ENCODE data around the gene GRXCR2.
A peak's percentile ranks its signal among the peaks of the same experiment; 100 is the strongest.
"Not testable (repeated sequence)": the region's sequence is repeated elsewhere in the genome, so short reads cannot be mapped to it uniquely, and the experiment has no call there.

The GRXCR2 gene, protein sequence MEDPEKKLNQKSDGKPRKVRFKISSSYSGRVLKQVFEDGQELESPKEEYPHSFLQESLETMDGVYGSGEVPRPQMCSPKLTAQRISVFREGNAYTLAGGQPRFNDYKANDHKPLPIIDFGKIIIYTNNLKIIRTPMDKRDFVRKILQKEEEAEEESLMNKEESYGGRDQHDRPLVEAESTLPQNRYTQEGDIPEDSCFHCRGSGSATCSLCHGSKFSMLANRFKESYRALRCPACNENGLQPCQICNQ

DNA sequence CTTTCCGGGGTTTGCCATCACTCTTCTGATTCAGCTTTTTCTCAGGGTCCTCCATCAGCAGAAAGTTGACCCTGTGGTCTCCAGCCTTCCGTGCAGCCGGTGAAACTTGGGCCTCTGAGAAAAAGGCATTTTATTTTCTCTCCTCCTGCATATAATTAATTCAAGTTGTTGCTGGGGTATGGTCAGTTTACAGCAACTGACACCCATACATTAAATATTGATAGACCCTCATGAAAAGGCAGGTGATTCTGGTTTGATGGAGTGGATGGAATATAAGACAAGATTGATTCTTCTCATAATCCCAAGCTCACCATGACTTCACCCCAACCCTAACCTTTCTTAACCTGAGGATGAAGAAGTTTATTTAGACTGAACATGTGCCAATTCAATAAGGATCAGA lies at the start of gene GRXCR2:
TSS of gene GRXCR2 (minus strand) at position 101 of the 400 bp plus-strand sequence. CDS start at position 55, 46 bp downstream.
- no peak for DNase-seq (ENCODE audit: low spot score)

DNA sequence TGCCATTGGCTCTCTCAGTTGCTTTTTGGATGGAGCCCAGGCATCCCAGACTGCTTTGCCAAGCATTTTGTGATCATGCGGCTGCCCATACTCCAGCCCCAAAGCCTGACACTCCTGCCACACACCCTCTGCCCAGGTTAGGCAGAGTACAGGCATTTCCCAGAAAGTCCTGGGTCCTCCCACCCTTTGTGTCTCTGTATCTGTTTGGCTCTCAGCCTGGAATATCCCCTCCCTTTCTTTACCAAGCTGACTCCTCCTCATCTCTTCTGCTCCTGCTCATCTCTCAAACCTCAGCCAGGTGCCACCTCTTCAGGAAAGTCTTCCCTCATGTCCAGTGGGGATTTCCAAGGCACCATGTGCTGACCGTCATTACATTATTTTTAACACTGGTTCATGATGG lies 49.2 kb upstream of the GRXCR2 start:
- no peak for DNase-seq (ENCODE audit: low spot score)

DNA sequence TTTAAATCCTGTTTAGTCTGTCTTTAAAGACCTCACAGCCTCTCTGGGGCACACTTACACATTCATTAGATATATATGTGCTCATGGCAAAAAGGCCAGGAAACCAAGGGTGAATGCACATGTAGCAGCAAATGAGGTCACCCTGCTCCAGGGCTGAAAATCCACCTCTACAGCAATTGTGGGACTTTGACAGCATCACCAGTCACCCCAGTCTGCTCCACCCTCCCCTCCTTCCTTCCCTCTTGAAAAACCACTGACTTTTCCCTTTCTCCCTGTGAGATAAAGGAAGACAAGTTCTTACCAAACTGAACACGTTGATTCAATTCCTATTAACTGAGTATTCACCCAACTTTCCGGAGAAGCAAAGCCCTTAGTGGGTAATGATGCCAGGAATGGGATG lies 48.4 kb upstream of the GRXCR2 start:
- no peak for DNase-seq (ENCODE audit: low spot score)

DNA sequence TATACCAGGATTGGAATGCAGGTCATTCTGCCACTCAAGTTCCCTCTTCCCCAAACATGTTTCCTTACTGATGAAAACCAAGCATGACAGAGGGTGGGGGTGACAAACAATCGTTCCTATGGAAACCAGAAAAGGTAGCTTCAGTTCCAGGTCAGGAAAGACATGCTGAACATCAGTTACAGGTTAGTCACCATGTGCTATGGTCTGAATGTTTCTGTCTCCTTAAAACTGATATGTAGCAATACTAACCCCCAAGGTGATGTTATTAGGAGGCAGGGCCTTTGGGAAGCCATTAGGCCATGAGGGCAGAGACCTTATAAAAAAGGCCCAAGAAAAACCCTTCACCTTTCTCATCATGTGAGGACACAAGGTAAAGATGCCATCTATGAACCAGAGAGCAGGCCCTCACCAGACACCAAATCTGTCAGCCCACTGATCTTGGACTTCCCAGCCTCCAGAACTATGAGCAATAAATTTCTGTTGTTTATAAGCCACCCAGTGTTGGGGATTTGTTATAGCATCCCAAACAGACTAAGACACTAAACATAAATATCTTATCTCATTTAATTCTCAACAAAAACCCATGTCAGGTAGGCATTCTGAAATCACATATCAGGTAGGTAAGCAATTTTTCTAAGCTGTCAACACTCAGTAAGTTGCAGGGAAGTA lies 47.9 kb upstream of the GRXCR2 start:
- DNase-seq (ENCODE audit: low spot score), result no peak

DNA sequence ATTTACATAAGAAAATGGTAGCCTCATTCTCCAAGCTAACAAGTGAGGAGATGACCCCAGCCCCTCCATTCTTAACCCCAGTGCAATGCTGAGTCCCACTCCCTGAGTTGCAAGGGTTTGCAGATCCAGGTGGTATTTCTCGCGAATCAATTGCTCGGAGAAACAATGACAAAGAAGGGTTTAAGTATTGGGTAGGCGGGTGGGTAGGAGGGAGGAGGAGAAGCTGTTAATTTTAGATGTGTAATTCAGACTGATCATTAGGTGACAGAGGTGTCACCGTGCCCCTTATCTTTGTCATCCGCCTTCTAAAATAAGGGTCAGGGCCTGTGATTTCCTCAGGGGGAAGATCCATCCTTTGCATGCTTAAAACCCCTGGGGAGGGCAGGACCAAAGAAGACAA lies 46.6 kb upstream of the GRXCR2 start:
- DNase-seq (ENCODE audit: low spot score), result no peak

DNA sequence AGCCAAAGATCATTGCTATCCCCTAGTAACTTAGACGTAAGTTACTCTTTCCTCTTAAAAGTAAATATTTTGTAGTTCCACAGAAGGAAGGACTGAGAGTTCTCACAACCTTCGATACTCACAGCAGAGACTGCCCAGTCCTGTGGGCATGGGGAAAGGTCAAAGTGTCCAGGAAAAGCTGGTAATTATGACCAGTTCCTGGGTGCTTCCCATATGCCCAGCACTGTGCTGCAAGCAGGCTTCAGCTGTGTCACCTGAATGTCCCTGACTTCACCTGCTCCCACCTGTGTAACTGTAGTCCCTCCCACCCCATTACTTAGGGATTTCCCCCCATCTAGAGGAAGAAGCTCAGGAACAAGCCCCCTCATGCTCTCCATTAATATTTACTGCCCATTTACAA lies 45.6 kb upstream of the GRXCR2 start:
- DNase-seq (ENCODE audit: low spot score), result no peak

DNA sequence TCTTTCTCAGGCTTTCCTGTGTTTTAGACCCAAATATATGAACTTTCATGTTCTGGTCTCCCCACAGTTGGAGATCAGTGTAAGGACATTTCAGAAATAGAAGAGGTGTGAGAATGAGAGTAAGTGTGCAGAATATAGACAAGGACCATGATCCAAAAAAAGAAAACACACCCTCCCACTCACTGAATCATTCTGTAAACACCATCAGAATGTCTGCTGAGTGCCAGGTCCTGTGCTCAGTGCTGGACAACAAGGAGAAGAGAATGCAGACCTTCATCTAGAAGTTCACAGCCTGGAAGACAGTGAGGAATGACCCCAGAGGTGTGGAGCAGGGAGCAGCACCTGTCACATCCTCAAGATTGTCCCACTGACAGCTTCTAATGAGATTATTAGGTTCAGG lies 44.5 kb upstream of the GRXCR2 start:
- no peak for DNase-seq (ENCODE audit: low spot score)

DNA sequence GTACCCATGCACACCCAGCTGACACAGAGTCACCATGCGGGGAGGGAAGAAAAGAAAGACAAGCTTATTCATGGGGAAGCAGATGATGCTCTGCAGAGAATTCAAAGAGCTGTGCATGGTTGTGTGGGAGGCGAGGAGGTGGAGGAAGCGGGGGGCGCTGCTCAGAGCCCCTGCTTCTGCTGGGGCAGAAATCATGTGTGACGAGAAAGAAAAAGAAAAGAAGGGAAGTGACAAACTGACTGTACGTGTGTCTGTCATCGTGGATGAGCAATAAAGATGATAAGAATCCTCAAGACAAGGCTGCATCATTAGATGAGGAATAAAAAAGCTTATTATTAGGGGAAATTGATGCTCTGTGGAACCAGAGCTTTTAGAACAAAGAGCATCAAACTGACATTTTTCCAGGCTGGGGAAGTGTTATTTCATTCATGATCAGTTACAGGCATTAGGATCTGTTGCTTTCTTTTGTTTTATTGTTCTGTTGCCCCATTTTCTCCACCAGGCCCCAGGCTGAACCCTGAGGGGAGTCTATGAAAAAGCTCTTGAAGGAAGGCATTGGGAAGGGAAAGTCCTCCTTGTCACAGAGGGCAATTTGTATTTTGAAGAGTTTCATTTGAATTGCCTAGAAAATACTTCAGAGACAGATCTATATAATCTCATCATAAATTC lies 43.3 kb upstream of the GRXCR2 start:
- no peak for DNase-seq (ENCODE audit: low spot score)

DNA sequence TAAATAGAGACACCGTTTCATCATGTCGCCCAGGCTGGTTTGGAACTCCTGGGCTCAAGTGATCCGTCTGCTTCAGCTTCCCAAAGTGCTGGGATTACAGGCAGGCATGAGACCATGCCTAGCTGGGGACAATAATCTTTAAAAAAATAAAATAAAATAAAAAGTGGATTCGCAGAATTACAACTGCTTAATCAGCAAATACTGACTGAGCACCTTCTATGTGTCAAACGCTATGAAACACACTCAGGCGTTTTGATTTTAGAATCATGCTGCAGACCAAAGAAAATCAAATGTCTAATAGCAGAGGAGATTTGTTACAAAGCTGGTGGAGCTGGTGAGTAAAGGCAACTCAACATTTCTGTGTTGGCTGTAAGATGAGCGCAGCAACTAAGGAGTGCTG lies 40.9 kb upstream of the GRXCR2 start:
- DNase-seq (ENCODE audit: low spot score), result no peak

DNA sequence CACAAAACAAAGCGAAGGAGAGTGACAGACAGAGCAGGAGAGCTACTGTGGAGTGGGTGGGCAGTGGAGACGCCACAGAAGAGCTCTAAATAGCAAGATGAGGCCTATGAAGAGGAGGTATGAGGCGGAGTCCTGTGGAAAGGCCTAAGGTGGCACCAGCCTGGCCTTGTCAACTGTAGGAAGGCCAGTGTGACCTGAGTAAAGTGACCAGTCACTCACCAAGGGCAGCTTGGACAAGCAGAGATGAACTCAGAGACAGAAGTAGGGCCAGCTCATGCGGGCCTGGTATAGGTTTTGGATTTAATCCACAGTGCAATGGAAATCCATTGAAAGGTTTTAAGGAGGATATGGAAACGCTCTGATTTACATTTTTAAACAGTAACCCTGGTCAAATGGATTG lies 39.8 kb upstream of the GRXCR2 start:
- no peak for DNase-seq (ENCODE audit: low spot score)

DNA sequence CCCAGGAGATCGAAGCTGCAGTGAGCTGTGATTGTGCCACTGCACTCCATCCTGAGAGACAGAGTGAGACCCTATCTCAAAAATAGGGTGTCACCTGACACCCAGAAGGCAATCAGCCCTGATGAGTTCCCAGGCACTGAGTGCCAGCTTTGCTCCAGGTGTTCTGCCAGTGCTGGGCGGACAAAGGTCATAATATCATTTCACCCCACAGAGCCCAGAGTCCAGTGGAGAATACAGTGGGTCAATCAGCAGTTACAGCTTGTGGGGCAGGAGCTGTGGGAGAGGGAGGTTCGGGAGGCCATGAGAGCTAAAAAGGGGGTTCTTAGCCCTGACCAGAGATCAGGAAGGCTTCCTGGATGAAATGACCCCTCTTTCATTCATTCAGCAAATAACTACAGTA lies 39.2 kb upstream of the GRXCR2 start:
- no peak for DNase-seq (ENCODE audit: low spot score)

DNA sequence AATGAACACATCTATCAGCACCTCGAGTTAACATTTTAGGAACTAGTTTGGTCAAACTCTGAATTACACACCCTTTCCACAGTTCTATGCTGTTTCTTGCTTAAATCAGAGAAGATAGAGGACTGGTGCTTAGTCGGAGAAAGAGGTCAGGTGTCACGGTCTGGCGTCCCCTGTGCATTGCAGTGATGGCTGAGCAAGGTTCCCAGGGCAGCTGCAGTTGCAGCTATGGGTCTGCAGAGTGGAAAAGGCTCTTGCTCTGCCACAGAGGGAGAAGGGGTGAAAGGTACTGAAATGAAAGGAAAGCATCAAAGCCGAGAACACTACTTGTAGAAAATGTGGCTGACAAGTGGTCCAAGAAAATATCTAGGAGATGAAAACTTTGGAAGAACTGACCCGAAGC lies 38.4 kb upstream of the GRXCR2 start:
- DNase-seq (ENCODE audit: low spot score), result no peak

DNA sequence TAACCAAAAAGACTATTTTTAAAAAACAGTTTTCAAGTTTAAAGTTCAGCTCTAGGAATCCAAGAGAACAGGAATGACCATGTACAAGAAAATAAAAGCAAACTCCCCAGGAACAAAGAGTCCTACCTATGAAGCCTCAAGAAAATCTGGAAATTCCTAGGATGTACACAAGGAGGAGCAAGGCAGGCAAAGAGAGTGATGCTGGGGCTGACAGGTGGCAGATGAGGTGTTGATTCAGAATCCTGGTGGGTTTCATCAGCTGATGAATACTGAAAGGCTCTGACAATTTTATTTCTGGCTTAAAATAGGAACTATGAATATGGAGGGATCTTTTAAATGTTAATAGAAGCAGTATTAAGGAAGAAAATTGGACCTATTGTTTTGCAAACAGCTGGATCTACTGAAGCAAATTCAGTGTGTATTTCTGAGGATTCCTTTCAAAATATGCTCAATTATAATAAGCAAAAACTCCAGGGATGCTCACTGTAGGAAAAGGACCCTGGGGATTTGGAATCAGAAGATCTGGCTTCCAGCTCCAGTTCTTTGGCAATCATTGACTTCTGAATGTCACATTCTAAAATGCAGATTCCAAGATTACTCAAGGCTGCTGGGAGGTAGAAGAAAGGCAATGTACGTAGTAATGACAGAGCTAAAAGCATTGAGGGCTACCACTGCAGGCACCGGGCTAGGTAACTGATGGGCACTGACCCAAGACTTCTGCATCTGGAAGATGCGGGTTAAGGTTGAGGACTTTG lies 35.6 kb upstream of the GRXCR2 start:
- DNase-seq (ENCODE audit: low spot score), result no peak

DNA sequence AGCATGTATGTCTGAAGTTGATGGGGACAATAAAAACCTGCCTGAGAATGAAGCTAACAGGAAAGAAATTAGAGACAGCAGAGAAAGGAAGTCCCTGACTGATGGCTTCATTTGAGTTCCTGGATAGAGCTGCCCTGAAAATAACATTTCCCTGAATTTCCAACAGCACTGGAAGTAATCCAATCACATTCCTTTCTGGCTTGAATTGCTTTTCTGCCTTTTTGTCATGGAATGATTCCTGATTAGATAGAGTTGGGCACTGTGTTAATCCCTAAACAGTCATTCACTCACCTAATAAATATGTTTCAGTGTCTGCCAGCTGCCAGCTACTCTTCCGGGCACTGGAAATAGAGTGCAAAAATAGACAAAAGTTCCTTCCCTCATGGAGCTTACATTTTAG lies 33.6 kb upstream of the GRXCR2 start:
- no peak for DNase-seq (ENCODE audit: low spot score)

DNA sequence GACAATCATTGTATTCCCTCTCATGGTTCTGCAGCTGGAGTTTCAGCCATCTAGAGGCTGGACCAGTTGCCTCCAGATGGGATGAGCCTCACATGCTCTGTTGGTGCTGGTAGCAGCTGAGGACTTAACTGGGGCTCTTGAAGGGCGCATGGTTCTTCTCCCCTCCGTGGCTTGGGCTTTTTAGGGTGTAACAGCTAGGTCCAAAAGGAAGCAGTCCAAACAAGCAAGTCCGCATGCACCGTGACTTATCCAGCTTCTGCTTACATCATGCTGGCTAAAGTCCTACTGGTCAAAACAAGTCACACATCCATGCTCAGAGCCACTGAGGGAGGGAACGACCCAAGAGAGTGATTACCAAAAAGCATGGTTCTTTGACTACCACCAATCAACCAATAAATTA lies 31.9 kb upstream of the GRXCR2 start:
- DNase-seq (ENCODE audit: low spot score), result no peak

DNA sequence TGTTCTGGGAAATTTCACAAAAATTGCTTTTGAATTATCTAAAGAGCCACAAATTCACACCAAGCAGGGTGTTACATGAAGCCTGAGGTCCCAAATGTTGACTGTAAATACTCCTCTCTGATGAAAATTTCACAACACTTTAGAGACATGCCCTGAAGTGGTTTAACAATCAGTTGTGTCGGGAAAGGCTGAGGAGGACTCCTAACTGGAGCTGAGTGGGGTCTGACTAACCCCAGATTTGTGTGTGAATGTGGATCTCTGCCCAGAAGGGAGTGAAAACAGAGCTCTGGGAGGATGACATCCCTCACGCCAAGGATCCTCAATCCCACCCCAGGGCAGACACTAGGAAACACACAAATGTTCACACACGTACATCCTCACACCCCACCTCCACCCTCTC lies 31.1 kb upstream of the GRXCR2 start:
- no peak for DNase-seq (ENCODE audit: low spot score)

DNA sequence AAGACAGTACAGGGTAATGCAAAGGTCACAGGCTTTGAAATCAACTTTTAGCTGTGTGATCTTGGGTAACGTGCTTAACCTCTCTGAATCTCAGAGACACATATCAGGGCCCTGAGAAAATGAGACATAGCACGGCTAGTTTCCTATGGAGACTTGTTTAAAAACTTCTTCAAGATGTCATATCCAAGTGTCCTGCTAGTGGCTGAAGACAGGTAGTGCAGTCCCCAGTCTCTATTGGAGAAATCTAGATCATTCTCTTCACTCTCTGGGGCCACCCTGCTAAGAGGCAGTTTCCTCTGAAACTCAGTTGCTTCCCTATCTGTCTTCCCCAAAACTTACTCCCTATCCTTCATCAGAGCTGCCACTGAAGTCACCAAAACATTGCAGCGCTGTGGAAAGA lies 30.3 kb upstream of the GRXCR2 start:
- no peak for DNase-seq (ENCODE audit: low spot score)

DNA sequence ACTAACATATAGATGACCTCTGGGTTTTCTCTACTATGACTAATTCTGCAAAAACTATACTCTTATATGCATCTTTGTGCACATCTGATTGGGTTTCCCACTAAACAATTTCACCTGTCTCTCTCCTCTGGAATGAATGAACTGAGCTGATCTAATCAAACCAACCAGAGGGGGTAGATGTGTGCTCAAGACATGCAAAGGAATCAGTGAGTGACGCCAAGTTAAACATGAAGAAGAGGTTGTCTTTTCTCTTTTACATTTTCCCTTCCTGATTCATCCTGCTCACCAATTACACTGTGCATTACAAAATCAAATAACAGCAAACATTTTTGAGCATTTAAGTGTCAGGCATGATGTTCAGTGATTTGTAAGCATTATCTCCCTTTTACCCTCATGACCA lies 29.6 kb upstream of the GRXCR2 start:
- DNase-seq (ENCODE audit: low spot score), result no peak

DNA sequence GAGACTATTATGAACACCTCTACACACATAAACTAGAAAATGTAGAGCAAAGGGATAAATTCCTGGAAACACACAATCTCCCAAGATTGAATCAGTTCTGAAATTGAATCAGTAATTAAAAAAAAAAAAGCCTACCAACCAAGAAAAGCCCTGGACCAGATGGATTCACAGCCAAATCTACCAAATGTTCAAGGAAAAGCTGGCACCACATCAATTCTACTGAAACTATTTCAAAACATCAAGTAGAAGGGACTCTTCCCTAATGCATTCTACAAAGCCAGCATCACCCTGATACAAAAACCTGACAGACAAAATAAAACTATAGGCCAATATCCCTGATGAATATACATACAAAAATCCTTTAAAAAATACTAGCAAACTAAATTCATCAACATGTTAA lies 25.4 kb upstream of the GRXCR2 start:
- no peak for DNase-seq (ENCODE audit: low spot score)

DNA sequence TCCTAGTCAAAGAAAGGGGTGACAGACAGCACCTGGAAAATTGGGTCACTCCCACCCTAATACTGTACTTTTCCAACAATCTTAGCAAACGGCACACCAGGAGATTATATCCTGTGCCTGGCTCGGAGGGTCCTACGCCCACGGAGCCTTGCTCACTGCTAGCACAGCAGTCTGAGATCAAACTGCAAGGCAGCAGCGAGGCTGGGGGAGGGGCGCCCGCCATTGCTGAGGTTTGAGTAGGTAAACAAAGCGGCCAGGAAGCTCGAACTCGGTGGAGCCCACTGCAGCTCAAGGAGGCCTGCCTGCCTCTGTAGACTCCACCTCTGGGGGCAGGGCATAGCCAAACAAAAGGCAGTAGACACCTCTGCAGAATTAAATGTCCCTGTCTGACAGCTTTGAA lies 18.6 kb upstream of the GRXCR2 start:
- DNase-seq (ENCODE audit: low spot score), result not testable (repeated sequence)

DNA sequence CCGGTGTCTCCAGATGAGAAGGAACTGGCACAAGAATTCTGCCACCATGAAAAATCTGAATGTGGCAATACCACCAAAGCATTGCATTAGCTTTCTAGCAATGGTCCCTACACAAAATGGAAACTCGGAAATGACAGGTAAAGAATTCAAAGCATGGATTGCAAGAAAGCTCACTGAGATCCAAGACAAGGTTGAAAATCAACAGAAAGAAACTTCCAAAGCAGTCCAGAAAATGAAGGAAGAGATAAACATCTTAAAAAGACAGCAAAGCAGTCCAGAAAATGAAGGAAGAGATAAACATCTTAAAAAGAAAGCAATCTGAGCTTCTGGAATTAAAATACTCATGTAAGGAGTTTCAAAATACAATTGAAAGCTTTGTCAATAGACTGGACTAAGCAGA lies 16.8 kb upstream of the GRXCR2 start:
- DNase-seq (ENCODE audit: low spot score), result no peak

DNA sequence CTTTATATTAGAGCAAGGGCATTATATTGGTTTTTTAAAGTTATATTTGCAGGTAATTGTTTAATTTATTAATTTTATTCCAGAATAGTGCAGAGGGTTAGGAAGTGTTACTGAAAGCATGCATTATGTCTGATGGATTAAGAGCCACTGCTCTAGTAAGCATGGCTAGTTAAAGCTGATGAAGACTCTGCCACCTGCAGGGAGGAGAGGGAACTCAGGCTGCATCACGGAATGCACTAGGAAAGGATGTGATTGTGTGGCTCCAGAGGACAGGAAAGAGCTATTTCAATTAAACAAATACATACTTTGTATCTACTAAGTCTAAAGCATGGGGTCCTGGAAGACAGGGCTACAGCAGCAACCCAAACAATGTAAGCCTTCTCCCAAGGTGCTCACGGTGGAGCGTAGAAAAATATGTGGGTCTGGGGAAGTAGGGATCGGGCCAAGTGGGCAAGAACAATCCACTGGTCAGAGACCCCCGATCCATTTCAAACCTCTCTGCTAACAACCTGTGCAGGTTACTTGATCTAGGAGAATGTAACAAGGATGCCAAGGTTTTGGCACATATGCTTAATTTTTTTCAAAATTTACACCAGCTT lies 15.3 kb upstream of the GRXCR2 start:
- DNase-seq (ENCODE audit: low spot score), result peak; percentile 30

DNA sequence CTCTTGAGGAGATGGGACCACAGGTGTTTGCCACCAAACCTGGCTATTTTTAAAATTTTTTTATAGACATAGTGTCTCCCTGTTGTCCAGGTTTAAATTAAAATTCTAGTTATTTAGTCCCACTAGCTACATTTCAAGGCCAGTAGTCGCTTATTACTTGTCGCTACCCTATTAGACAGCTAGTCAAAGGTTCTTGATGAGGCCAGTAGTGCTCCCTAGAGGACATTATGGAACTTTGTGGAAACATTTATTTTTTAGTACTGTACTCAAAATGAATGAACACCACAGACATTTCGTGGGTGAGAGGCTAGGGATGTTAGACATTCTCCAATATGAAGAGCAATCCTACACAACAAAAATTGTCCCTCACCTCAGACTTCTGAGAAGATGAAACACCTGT lies 14.4 kb upstream of the GRXCR2 start:
- no peak for DNase-seq (ENCODE audit: low spot score)
